CD4-positive, alpha-beta T cell (primary cell): ENCODE data around the gene CFAP107. TPM values are rescaled to one million over a fixed set of nuclear protein-coding genes. Genes with fewer than 3 reads are reported as not detected.

Experiments used
- ATAC-seq: fragments of 200-7000 bp; cut with Tn5 transposase; one replicate; pipeline ENCODE4 v1.10.0; 2022; ENCODE audit warnings: mild to moderate bottlenecking; ENCODE audit not compliant: poor library complexity
- CTCF ChIA-PET: fragments of 350-600 bp; sonication (Branson Sonifier 250); formaldehyde crosslinking; loops from one replicate; lab custom pipeline; 2021; ENCODE audit warnings: antibody characterized with exemption, inconsistent platforms; lab: Charles Lee
- POLR2A ChIA-PET: fragments of 350-600 bp; sonication (Branson Sonifier 250); formaldehyde crosslinking; loops from one replicate; lab custom pipeline; 2021; ENCODE audit warnings: antibody characterized with exemption, inconsistent platforms; lab: Charles Lee
- DNase-seq, 14 experiments: peaks; one replicate each; pipeline ENCODE4 v3.0.0-alpha.2; 2013 to 2020; ENCODE audit warnings: mixed read lengths in 2 of 14
- H3K27ac ChIP-seq, 2 donors: one replicate each; pipeline versions ENCODE4 v1.5.1 to v1.7.0; 2013; ENCODE audit warnings: low read length in 2 of 2, low read depth in 1 of 2, mild to moderate bottlenecking in 1 of 2
- H3K27me3 ChIP-seq, 2 experiments: 1 replicate in 1 of 2; 2 replicates in 1 of 2; pipeline versions ENCODE4 v1.6.1 to v1.7.0; 2013; ENCODE audit warnings: low read length in 2 of 2, control low read depth in 1 of 2, mild to moderate bottlenecking in 1 of 2, moderate library complexity in 1 of 2; ENCODE audit not compliant: insufficient read depth in 2 of 2, control insufficient read depth in 1 of 2
- H3K36me3 ChIP-seq: one replicate; pipeline ENCODE4 v1.6.1; 2013; ENCODE audit warnings: low read length, control low read depth; ENCODE audit not compliant: insufficient read depth
- H3K4me1 ChIP-seq: one replicate; pipeline ENCODE4 v1.6.1; 2013; ENCODE audit warnings: low read length, control low read depth; ENCODE audit not compliant: insufficient read depth
- H3K4me3 ChIP-seq: one replicate; pipeline ENCODE4 v1.5.1; 2013; ENCODE audit warnings: mild to moderate bottlenecking, low read length, moderate library complexity
- H3K9me3 ChIP-seq, 2 experiments: 1 replicate in 1 of 2; 2 replicates in 1 of 2; pipeline versions ENCODE4 v1.6.1 to v1.7.0; 2013; ENCODE audit warnings: low read length in 2 of 2, mild to moderate bottlenecking in 2 of 2, control low read depth in 1 of 2, moderate library complexity in 1 of 2; ENCODE audit not compliant: control insufficient read depth in 1 of 2, insufficient read depth in 1 of 2
- H3K27ac Mint-ChIP-seq: one replicate; pipeline ENCODE4 v1.8.0; 2020; ENCODE audit warnings: mixed read lengths
- H3K27me3 Mint-ChIP-seq: one replicate; pipeline ENCODE4 v1.8.0; 2021; ENCODE audit warnings: mixed read lengths
- H3K36me3 Mint-ChIP-seq: one replicate; pipeline ENCODE4 v1.8.0; 2021; ENCODE audit warnings: low read depth, mixed read lengths
- H3K4me1 Mint-ChIP-seq: one replicate; pipeline ENCODE4 v1.8.0; 2021; ENCODE audit warnings: low read depth, mixed read lengths
- H3K4me3 Mint-ChIP-seq: one replicate; pipeline ENCODE4 v1.8.0; 2020; ENCODE audit warnings: mild to moderate bottlenecking, mixed read lengths
- H3K9me3 Mint-ChIP-seq: one replicate; pipeline ENCODE4 v1.8.0; 2020; ENCODE audit warnings: mixed read lengths
- intact Hi-C, 2 experiments: fragments of 100-400 bp; cut with DNase I in 1 of 2; cut with micrococcal nuclease in 1 of 2; formaldehyde crosslinking; loops; one replicate each; pipeline versions ENCODE4 v1.15.1 to v1.9.0; 2023 to 2025; cut with DNase I, micrococcal nuclease
- total RNA-seq, 174 experiments: library from RNA in 2 of 174; stranded (reverse) in 2 of 174; gene quantifications; one replicate each; pipeline ENCODE4 v1.2.3 and lab custom pipeline; 2021 to 2026
- TF ChIP-seq, protein P1 (sequence below): fragments of 200-600 bp; IDR thresholded peaks from one replicate; pipeline ENCODE4 v1.8.0; 2022; ENCODE audit warnings: antibody characterized with exemption, mild to moderate bottlenecking

CFAP107 gene
- total RNA-seq, 2 experiments from 2014 or later = not detected

DNA sequence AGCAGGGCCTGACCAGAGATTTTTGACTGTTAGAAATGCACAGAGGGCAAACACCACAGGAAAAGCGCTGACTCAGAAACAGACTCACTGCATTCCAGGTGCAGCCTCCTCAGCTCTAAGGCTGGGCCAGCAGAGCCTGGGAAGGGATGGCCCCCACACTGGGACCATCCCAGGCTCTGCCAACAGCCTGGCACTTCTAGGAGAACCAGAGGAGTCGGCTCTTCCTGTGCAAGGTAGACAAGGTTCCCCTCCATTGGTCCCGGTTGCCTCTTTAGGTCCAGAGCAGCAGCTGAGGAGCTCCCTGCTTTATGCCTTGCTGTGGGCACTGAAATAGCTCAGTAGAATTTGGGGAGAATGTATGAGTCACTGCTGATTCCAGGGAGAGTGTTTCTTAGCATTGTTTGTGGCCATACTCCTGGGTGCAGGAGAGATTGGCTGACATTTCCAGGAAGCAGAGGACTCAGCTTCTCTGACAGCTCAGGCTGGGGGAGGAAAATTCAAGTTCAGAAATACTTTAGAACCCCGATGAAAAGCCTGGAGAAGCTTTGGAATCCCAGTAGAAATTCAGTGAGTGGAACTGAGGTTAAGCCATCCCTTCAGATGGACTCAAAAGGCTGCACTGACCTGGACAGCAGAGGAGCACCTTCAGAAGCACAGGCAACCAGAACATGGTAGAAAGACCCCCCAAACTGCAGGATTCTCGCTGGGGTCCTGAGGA is 64.8 kb downstream of the CFAP107 start:
- Mint-ChIP-seq H3K36me3 (no peaks in the 10 kb centered on the region), H3K4me1 (no peaks in the 10 kb centered on the region), H3K9me3 (peaks cover 1% of the 10 kb centered on the region), H3K27me3 (peaks cover 34% of the 10 kb centered on the region), H3K4me3 (no peak overlapping the region), H3K27ac (no peak overlapping the region)
- no peaks in the 10 kb centered on the region for H3K4me1 ChIP-seq
- TF ChIP-seq, protein P1, sequence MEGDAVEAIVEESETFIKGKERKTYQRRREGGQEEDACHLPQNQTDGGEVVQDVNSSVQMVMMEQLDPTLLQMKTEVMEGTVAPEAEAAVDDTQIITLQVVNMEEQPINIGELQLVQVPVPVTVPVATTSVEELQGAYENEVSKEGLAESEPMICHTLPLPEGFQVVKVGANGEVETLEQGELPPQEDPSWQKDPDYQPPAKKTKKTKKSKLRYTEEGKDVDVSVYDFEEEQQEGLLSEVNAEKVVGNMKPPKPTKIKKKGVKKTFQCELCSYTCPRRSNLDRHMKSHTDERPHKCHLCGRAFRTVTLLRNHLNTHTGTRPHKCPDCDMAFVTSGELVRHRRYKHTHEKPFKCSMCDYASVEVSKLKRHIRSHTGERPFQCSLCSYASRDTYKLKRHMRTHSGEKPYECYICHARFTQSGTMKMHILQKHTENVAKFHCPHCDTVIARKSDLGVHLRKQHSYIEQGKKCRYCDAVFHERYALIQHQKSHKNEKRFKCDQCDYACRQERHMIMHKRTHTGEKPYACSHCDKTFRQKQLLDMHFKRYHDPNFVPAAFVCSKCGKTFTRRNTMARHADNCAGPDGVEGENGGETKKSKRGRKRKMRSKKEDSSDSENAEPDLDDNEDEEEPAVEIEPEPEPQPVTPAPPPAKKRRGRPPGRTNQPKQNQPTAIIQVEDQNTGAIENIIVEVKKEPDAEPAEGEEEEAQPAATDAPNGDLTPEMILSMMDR = no peak
- no peak overlapping the region for H3K4me3 ChIP-seq
- intact Hi-C loops = no loop called here
- ChIA-PET POLR2A (no interaction called here), CTCF (no interaction called here)
- DNase-seq = no peak
- no peak overlapping the region for H3K27ac ChIP-seq
- no peaks in the 10 kb centered on the region for H3K36me3 ChIP-seq
- ATAC-seq = no peak
- H3K27me3 ChIP-seq = peaks cover 2 to 10% of the 10 kb centered on the region in 2 experiments
- peaks cover 0 to 5% of the 10 kb centered on the region in 2 experiments for H3K9me3 ChIP-seq

DNA sequence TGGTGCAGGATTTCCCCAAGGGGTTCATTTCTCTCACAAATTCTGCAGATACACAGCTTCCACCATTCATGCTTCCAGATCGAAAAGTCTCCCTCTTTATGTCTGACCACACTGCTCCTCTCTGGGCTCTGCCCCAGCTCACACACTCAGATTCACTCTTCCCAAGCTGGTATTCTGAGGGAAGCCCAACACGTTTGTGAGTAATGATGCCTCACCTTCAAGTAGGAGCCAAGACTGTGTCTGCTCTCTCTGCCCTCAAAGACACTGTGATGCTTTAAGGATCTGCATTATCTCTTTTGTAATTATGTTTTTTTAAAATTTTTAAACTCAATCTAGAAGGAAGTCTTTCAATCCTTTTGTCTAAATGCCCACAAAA is 65.4 kb downstream of the CFAP107 start:
- Mint-ChIP-seq H3K9me3 (peaks cover 1% of the 10 kb centered on the region), H3K4me3 (no peak overlapping the region), H3K27ac (no peak overlapping the region), H3K4me1 (no peaks in the 10 kb centered on the region), H3K27me3 (peaks cover 34% of the 10 kb centered on the region), H3K36me3 (no peaks in the 10 kb centered on the region)
- TF ChIP-seq, protein P1 = no peak
- peaks cover 0 to 5% of the 10 kb centered on the region in 2 experiments for H3K9me3 ChIP-seq
- no peak overlapping the region for H3K4me3 ChIP-seq
- CTCF ChIA-PET = no interaction called here
- POLR2A ChIA-PET = no interaction called here
- H3K27ac ChIP-seq = no peak overlapping the region
- intact Hi-C loops = no loop called here
- peaks cover 2 to 10% of the 10 kb centered on the region in 2 experiments for H3K27me3 ChIP-seq
- no peak for DNase-seq
- no peak for ATAC-seq
- H3K4me1 ChIP-seq = no peaks in the 10 kb centered on the region
- no peaks in the 10 kb centered on the region for H3K36me3 ChIP-seq

Other genes with a start within 250 kb of the CFAP107 start
- 100 to 1,000 TPM; 102 to 108 TPM for gene DHRS3, start 128.0 kb upstream of the CFAP107 start, total RNA-seq
- gene AADACL4, start 102.1 kb upstream of the CFAP107 start, total RNA-seq = not detected
- gene AADACL3, start 30.1 kb upstream of the CFAP107 start, total RNA-seq = not detected
- not detected for gene PRAMEF12, start 27.5 kb downstream of the CFAP107 start, total RNA-seq
- not detected for gene PRAMEF1, start 45.2 kb downstream of the CFAP107 start, total RNA-seq
- gene PRAMEF11, start 85.2 kb downstream of the CFAP107 start, total RNA-seq = not detected
- not detected for gene HNRNPCL1, start 102.5 kb downstream of the CFAP107 start, total RNA-seq
- not detected for gene PRAMEF2, start 110.9 kb downstream of the CFAP107 start, total RNA-seq
- gene PRAMEF4, start 140.0 kb downstream of the CFAP107 start, total RNA-seq = not detected
- not detected for gene PRAMEF10, start 152.1 kb downstream of the CFAP107 start, total RNA-seq
- gene PRAMEF7, start 170.4 kb downstream of the CFAP107 start, total RNA-seq = not detected
- not detected for gene PRAMEF6, start 201.4 kb downstream of the CFAP107 start, total RNA-seq